ENCODE measurements around the gene FARS2. TPM values are rescaled to one million over a fixed set of nuclear protein-coding genes. Genes with fewer than 3 reads are reported as not detected.

The FARS2 gene
- total and polyA plus RNA-seq, 2 donors (not counting 1 experiment from before 2014, with no cell fraction given) = 11.0 to 18.5 TPM

- H3K4me3 ChIP-seq (replicated peaks in 1 of 4; ENCODE audit: control extremely low read depth in 1 of 4, insufficient read depth in 1 of 4, low read depth in 3 of 4, low read length in 4 of 4) = no peak overlapping the region
- no peaks in the 10 kb centered on the region for H3K27me3 ChIP-seq (ENCODE audit: control insufficient read depth, insufficient read depth, low read length)
- H2AFZ ChIP-seq (ENCODE audit: low read length) = no peak overlapping the region
- H3K9ac ChIP-seq (ENCODE audit: insufficient read depth, low read length) = no peak overlapping the region
- H3K4me2 ChIP-seq (ENCODE audit: extremely low read depth, insufficient read depth, low read length) = no peak overlapping the region
- H3K36me3 ChIP-seq (ENCODE audit: control insufficient read depth, insufficient read depth, low read length) = no peaks in the 10 kb centered on the region
- no peaks in the 10 kb centered on the region for H3K4me1 ChIP-seq (ENCODE audit: control insufficient read depth, extremely low read depth, insufficient read depth, low read length)
- DNase-seq (ENCODE audit: low read depth in 2 of 2) = no peak
- no peaks in the 10 kb centered on the region for H3K9me3 ChIP-seq (ENCODE audit: control insufficient read depth, insufficient read depth, low read depth, low read length)
- H4K20me1 ChIP-seq (ENCODE audit: control insufficient read depth, extremely low read depth, insufficient read depth, low read length) = no peaks in the 10 kb centered on the region
- TF ChIP-seq EZH2 (IDR thresholded peaks at IDR 0.05; ENCODE audit: low read length, missing control alignments) (no peak), CTCF (conservative IDR thresholded peaks at IDR 0.05 in 1 of 2, IDR thresholded peaks at IDR 0.05 in 1 of 2; ENCODE audit: low read depth in 1 of 2, low read length in 2 of 2) (no peak)
- H3K79me2 ChIP-seq (ENCODE audit: control insufficient read depth, insufficient read depth, low read length) = no peaks in the 10 kb centered on the region
- H3K27ac ChIP-seq (ENCODE audit: insufficient read depth, low read length) = no peak overlapping the region
Measured at GRCh38 chr6:5492356-5492755, 231.0 kb downstream of the FARS2 start.

- Histone ChIP-seq H3K27ac (ENCODE audit: insufficient read depth, low read length) (no peak overlapping the region), H3K4me2 (ENCODE audit: extremely low read depth, insufficient read depth, low read length) (no peak overlapping the region), H3K4me1 (ENCODE audit: control insufficient read depth, extremely low read depth, insufficient read depth, low read length) (no peaks in the 10 kb centered on the region), H3K9ac (ENCODE audit: insufficient read depth, low read length) (no peak overlapping the region), H2AFZ (ENCODE audit: low read length) (no peak overlapping the region), H3K27me3 (ENCODE audit: control insufficient read depth, insufficient read depth, low read length) (no peaks in the 10 kb centered on the region), H3K79me2 (ENCODE audit: control insufficient read depth, insufficient read depth, low read length) (no peaks in the 10 kb centered on the region), H3K4me3 (replicated peaks in 1 of 4; ENCODE audit: control extremely low read depth in 1 of 4, insufficient read depth in 1 of 4, low read depth in 3 of 4, low read length in 4 of 4) (no peak overlapping the region), H3K36me3 (ENCODE audit: control insufficient read depth, insufficient read depth, low read length) (no peaks in the 10 kb centered on the region), H4K20me1 (ENCODE audit: control insufficient read depth, extremely low read depth, insufficient read depth, low read length) (no peaks in the 10 kb centered on the region), H3K9me3 (ENCODE audit: control insufficient read depth, insufficient read depth, low read depth, low read length) (no peaks in the 10 kb centered on the region)
- DNase-seq (ENCODE audit: low read depth in 2 of 2) = no peak
- no peak for TF ChIP-seq CTCF (conservative IDR thresholded peaks at IDR 0.05 in 1 of 2, IDR thresholded peaks at IDR 0.05 in 1 of 2; ENCODE audit: low read depth in 1 of 2, low read length in 2 of 2)
- no peak for TF ChIP-seq EZH2 (IDR thresholded peaks at IDR 0.05; ENCODE audit: low read length, missing control alignments)
Measured at GRCh38 chr6:5493806-5494205, 232.5 kb downstream of the FARS2 start.

GRCh38 chr6:5497896-5498578 lies 236.7 kb downstream of the FARS2 start:
- Histone ChIP-seq H3K9ac (ENCODE audit: insufficient read depth, low read length) (no peak overlapping the region), H3K4me2 (ENCODE audit: extremely low read depth, insufficient read depth, low read length) (no peak overlapping the region), H4K20me1 (ENCODE audit: control insufficient read depth, extremely low read depth, insufficient read depth, low read length) (no peaks in the 10 kb centered on the region), H3K4me1 (ENCODE audit: control insufficient read depth, extremely low read depth, insufficient read depth, low read length) (peaks cover 5% of the 10 kb centered on the region), H3K36me3 (ENCODE audit: control insufficient read depth, insufficient read depth, low read length) (no peaks in the 10 kb centered on the region), H3K79me2 (ENCODE audit: control insufficient read depth, insufficient read depth, low read length) (no peaks in the 10 kb centered on the region), H3K27ac (ENCODE audit: insufficient read depth, low read length) (no peak overlapping the region), H3K9me3 (ENCODE audit: control insufficient read depth, insufficient read depth, low read depth, low read length) (no peaks in the 10 kb centered on the region), H3K27me3 (ENCODE audit: control insufficient read depth, insufficient read depth, low read length) (no peaks in the 10 kb centered on the region), H3K4me3 (replicated peaks in 1 of 4; ENCODE audit: control extremely low read depth in 1 of 4, insufficient read depth in 1 of 4, low read depth in 3 of 4, low read length in 4 of 4) (peak overlapping the region in 1 of 4 experiments; percentile 24), H2AFZ (ENCODE audit: low read length) (no peak overlapping the region)
- peak; percentile 62 to 91 for DNase-seq (ENCODE audit: low read depth in 2 of 2)
- TF ChIP-seq CTCF (conservative IDR thresholded peaks at IDR 0.05 in 1 of 2, IDR thresholded peaks at IDR 0.05 in 1 of 2; ENCODE audit: low read depth in 1 of 2, low read length in 2 of 2) (no peak), EZH2 (IDR thresholded peaks at IDR 0.05; ENCODE audit: low read length, missing control alignments) (no peak)

All from fibroblast of lung (primary cell).